Trophoblast cell (in vitro differentiated cells and primary cell): Measurements from ENCODE around the gene FOXC1.

Experiments used
- DNase-seq, 2 donors: peaks; one replicate each; pipeline ENCODE4 v3.0.0-alpha.2; 2016
- H2AFZ ChIP-seq: 2 replicates; pipeline ENCODE4 v1.6.1; 2013; ENCODE audit warnings: low read length, moderate library complexity, mild to moderate bottlenecking; ENCODE audit not compliant: insufficient read depth, poor library complexity
- H2AK5ac ChIP-seq: 2 replicates; pipeline ENCODE4 v1.6.1; 2013; ENCODE audit warnings: mild to moderate bottlenecking, low read length
- H2BK120ac ChIP-seq: 2 replicates; pipeline ENCODE4 v1.6.1; 2013; ENCODE audit warnings: low read length, mild to moderate bottlenecking, moderate library complexity; ENCODE audit not compliant: insufficient read depth, poor library complexity
- H2BK12ac ChIP-seq: 2 replicates; pipeline ENCODE4 v1.6.1; 2013; ENCODE audit warnings: mild to moderate bottlenecking, low read length, moderate library complexity
- H2BK5ac ChIP-seq: 2 replicates; pipeline ENCODE4 v1.6.1; 2013; ENCODE audit warnings: low read length, low read depth, moderate library complexity, mild to moderate bottlenecking; ENCODE audit not compliant: poor library complexity
- H3K14ac ChIP-seq: 2 replicates; pipeline ENCODE4 v1.6.1; 2013; ENCODE audit warnings: mild to moderate bottlenecking, low read length
- H3K18ac ChIP-seq: 2 replicates; pipeline ENCODE4 v1.6.1; 2013; ENCODE audit warnings: mild to moderate bottlenecking, low read length
- H3K23ac ChIP-seq: 2 replicates; pipeline ENCODE4 v1.6.1; 2013; ENCODE audit warnings: low read length
- H3K27ac ChIP-seq: 2 replicates; pipeline ENCODE4 v1.5.1; 2013; ENCODE audit warnings: low read depth, mild to moderate bottlenecking, inconsistent platforms, low read length, moderate library complexity
- H3K27me3 ChIP-seq: 2 replicates; pipeline ENCODE4 v1.6.1; 2013; ENCODE audit warnings: inconsistent platforms, mild to moderate bottlenecking, low read length, moderate library complexity; ENCODE audit not compliant: insufficient read depth
- H3K36me3 ChIP-seq, 2 experiments: 1 replicate in 1 of 2; 2 replicates in 1 of 2; pipeline ENCODE4 v1.6.1; 2013; ENCODE audit warnings: low read length in 2 of 2, mild to moderate bottlenecking in 2 of 2, moderate library complexity in 1 of 2; ENCODE audit not compliant: insufficient read depth in 2 of 2, control insufficient read depth in 1 of 2
- H3K4ac ChIP-seq: 2 replicates; pipeline ENCODE4 v1.6.1; 2013; ENCODE audit warnings: low read depth, mild to moderate bottlenecking, low read length, moderate library complexity
- H3K4me1 ChIP-seq, 2 experiments: 1 replicate in 1 of 2; 2 replicates in 1 of 2; pipeline ENCODE4 v1.6.1; 2013; ENCODE audit warnings: low read length in 2 of 2, mild to moderate bottlenecking in 2 of 2, moderate library complexity in 1 of 2; ENCODE audit not compliant: insufficient read depth in 2 of 2, control insufficient read depth in 1 of 2
- H3K4me2 ChIP-seq: 2 replicates; pipeline ENCODE4 v1.6.1; 2013; ENCODE audit warnings: inconsistent platforms, mild to moderate bottlenecking, low read length, moderate library complexity
- H3K4me3 ChIP-seq: 2 replicates; pipeline ENCODE4 v1.5.1; 2013; ENCODE audit warnings: mild to moderate bottlenecking, low read depth, low read length, inconsistent platforms
- H3K79me1 ChIP-seq: one replicate; pipeline ENCODE4 v1.6.1; 2013; ENCODE audit warnings: low read length
- H3K79me2 ChIP-seq: 2 replicates; pipeline ENCODE4 v1.6.1; 2013; ENCODE audit warnings: low read length, mild to moderate bottlenecking; ENCODE audit not compliant: control insufficient read depth, insufficient read depth, poor library complexity
- H3K9ac ChIP-seq: 2 replicates; pipeline ENCODE4 v1.6.1; 2013; ENCODE audit warnings: mild to moderate bottlenecking, low read length
- H3K9me3 ChIP-seq: 2 replicates; pipeline ENCODE4 v1.6.1; 2013; ENCODE audit warnings: low read depth, mild to moderate bottlenecking, control low read depth, inconsistent platforms, low read length; ENCODE audit not compliant: insufficient read depth
- H4K12ac ChIP-seq: 2 replicates; pipeline ENCODE4 v1.6.1; 2013; ENCODE audit warnings: low read depth, mild to moderate bottlenecking, low read length, moderate library complexity
- H4K8ac ChIP-seq: 2 replicates; pipeline ENCODE4 v1.6.1; 2013; ENCODE audit warnings: low read depth, mild to moderate bottlenecking, low read length, moderate library complexity
- H4K91ac ChIP-seq: one replicate; pipeline ENCODE4 v1.6.1; 2013; ENCODE audit warnings: low read depth, mild to moderate bottlenecking, low read length, moderate library complexity
- WGBS: extraction: QIAGEN DNeasy Blood & Tissue Kit; methylation state at CpG from one replicate; pipeline ENCODE4 v1.1.7; 2013; ENCODE audit warnings: missing lambda C conversion rate; ENCODE audit not compliant: insufficient read length, insufficient coverage; ENCODE audit errors: extremely low coverage; 5-methylcytosine and 5-hydroxymethylcytosine counted together

Gene FOXC1

GRCh38 chr6:1657116-1657770 is 47.5 kb downstream of the FOXC1 start:
- no peak overlapping the region for H3K14ac ChIP-seq
- H4K8ac ChIP-seq = no peak overlapping the region
- no peak overlapping the region for H3K27ac ChIP-seq
- H3K9ac ChIP-seq = no peak overlapping the region
- no peak overlapping the region for H2AFZ ChIP-seq
- no CpG with 5 or more reads among the region's 13 CpGs for WGBS
- H4K12ac ChIP-seq = no peak overlapping the region
- H3K4me2 ChIP-seq = no peak overlapping the region
- peak in 1 of 2 donors; percentile 17 for DNase-seq
- no peak overlapping the region for H3K4me3 ChIP-seq
- no peak overlapping the region for H3K4ac ChIP-seq
- no peaks in the 10 kb centered on the region for H3K79me2 ChIP-seq
- no peaks in the 10 kb centered on the region for H3K36me3 ChIP-seq
- no peak overlapping the region for H2AK5ac ChIP-seq
- H3K27me3 ChIP-seq = no peaks in the 10 kb centered on the region
- no peaks in the 10 kb centered on the region for H3K9me3 ChIP-seq
- no peak overlapping the region for H4K91ac ChIP-seq
- H3K23ac ChIP-seq = no peak overlapping the region
- H2BK120ac ChIP-seq = no peak overlapping the region
- no peak overlapping the region for H3K18ac ChIP-seq
- no peak overlapping the region for H2BK12ac ChIP-seq
- H3K4me1 ChIP-seq = no peaks in the 10 kb centered on the region
- H3K79me1 ChIP-seq = no peaks in the 10 kb centered on the region
- H2BK5ac ChIP-seq = no peak overlapping the region

- no peak overlapping the region for H3K4ac ChIP-seq
- H4K91ac ChIP-seq = no peak overlapping the region
- no peak overlapping the region for H3K23ac ChIP-seq
- no peak overlapping the region for H2BK12ac ChIP-seq
- H3K79me2 ChIP-seq = no peaks in the 10 kb centered on the region
- H3K4me3 ChIP-seq = no peak overlapping the region
- no peak overlapping the region for H2AK5ac ChIP-seq
- no peak overlapping the region for H3K14ac ChIP-seq
- no peak overlapping the region for H3K18ac ChIP-seq
- no peak overlapping the region for H2BK120ac ChIP-seq
- no peak overlapping the region for H4K8ac ChIP-seq
- no peaks in the 10 kb centered on the region for H3K4me1 ChIP-seq
- no peak overlapping the region for H3K9ac ChIP-seq
- WGBS = no CpG with 5 or more reads among the region's 7 CpGs
- no peaks in the 10 kb centered on the region for H3K27me3 ChIP-seq
- H2BK5ac ChIP-seq = no peak overlapping the region
- H3K27ac ChIP-seq = no peak overlapping the region
- no peak overlapping the region for H3K4me2 ChIP-seq
- DNase-seq = no peak
- H3K79me1 ChIP-seq = no peaks in the 10 kb centered on the region
- no peak overlapping the region for H4K12ac ChIP-seq
- no peak overlapping the region for H2AFZ ChIP-seq
- no peaks in the 10 kb centered on the region for H3K36me3 ChIP-seq
- H3K9me3 ChIP-seq = no peaks in the 10 kb centered on the region
Observed at GRCh38 chr6:1657771-1658165, 48.1 kb downstream of the FOXC1 start.

GRCh38 chr6:1658212-1659005 is 48.7 kb downstream of the FOXC1 start:
- no peaks in the 10 kb centered on the region for H3K27me3 ChIP-seq
- H3K23ac ChIP-seq = no peak overlapping the region
- H3K9ac ChIP-seq = no peak overlapping the region
- H3K79me1 ChIP-seq = no peaks in the 10 kb centered on the region
- no peak overlapping the region for H3K27ac ChIP-seq
- WGBS = no CpG with 5 or more reads among the region's 15 CpGs
- no peak overlapping the region for H4K12ac ChIP-seq
- no peak overlapping the region for H3K18ac ChIP-seq
- no peaks in the 10 kb centered on the region for H3K36me3 ChIP-seq
- no peaks in the 10 kb centered on the region for H3K9me3 ChIP-seq
- H3K4me1 ChIP-seq = no peaks in the 10 kb centered on the region
- H4K91ac ChIP-seq = no peak overlapping the region
- H2AK5ac ChIP-seq = no peak overlapping the region
- no peak overlapping the region for H3K4me2 ChIP-seq
- H2BK12ac ChIP-seq = no peak overlapping the region
- H2BK120ac ChIP-seq = no peak overlapping the region
- no peak for DNase-seq
- H3K14ac ChIP-seq = no peak overlapping the region
- no peak overlapping the region for H4K8ac ChIP-seq
- no peaks in the 10 kb centered on the region for H3K79me2 ChIP-seq
- no peak overlapping the region for H2AFZ ChIP-seq
- H3K4me3 ChIP-seq = no peak overlapping the region
- no peak overlapping the region for H2BK5ac ChIP-seq
- no peak overlapping the region for H3K4ac ChIP-seq

- no peak overlapping the region for H3K9ac ChIP-seq
- no peak overlapping the region for H3K14ac ChIP-seq
- H2AK5ac ChIP-seq = no peak overlapping the region
- H3K4ac ChIP-seq = no peak overlapping the region
- no peak overlapping the region for H2BK120ac ChIP-seq
- no peak overlapping the region for H4K91ac ChIP-seq
- no peaks in the 10 kb centered on the region for H3K79me2 ChIP-seq
- H3K27ac ChIP-seq = no peak overlapping the region
- no peak overlapping the region for H3K23ac ChIP-seq
- no peak overlapping the region for H3K4me2 ChIP-seq
- H2BK5ac ChIP-seq = no peak overlapping the region
- no peak overlapping the region for H3K18ac ChIP-seq
- no peak overlapping the region for H2AFZ ChIP-seq
- peak in 1 of 2 donors; percentile 23 for DNase-seq
- no peak overlapping the region for H4K12ac ChIP-seq
- H3K4me3 ChIP-seq = no peak overlapping the region
- no peaks in the 10 kb centered on the region for H3K36me3 ChIP-seq
- H3K27me3 ChIP-seq = no peaks in the 10 kb centered on the region
- H3K4me1 ChIP-seq = no peaks in the 10 kb centered on the region
- H4K8ac ChIP-seq = no peak overlapping the region
- WGBS = no CpG with 5 or more reads among the region's 7 CpGs
- H3K79me1 ChIP-seq = no peaks in the 10 kb centered on the region
- no peak overlapping the region for H2BK12ac ChIP-seq
- no peaks in the 10 kb centered on the region for H3K9me3 ChIP-seq
Observed at GRCh38 chr6:1659816-1660215, 50.1 kb downstream of the FOXC1 start.
